DND-41 (cell line): ENCODE measurements around the gene SEC31B.

Experiments used
- ATAC-seq: fragments of 200-7000 bp; cut with Tn5 transposase; 3 replicates; pipeline ENCODE4 v1.9.1; 2021; ENCODE audit warnings: low read depth; ENCODE audit not compliant: insufficient read depth
- DNase-seq: peaks from one replicate; pipeline ENCODE4 v3.0.0-alpha.2; 2020
- H2AFZ ChIP-seq: 2 replicates; pipeline ENCODE4 v1.6.0; 2012; ENCODE audit warnings: low read depth, low read length
- H3K27ac ChIP-seq: 2 replicates; pipeline ENCODE4 v1.5.1; 2012; ENCODE audit warnings: low read length, inconsistent platforms
- H3K27me3 ChIP-seq: fragments of 200-600 bp; sonication (generic); 2 replicates; pipeline ENCODE4 v1.6.0; 2012; ENCODE audit warnings: low read length, mild to moderate bottlenecking, inconsistent platforms; ENCODE audit not compliant: insufficient read depth, poor library complexity
- H3K36me3 ChIP-seq: 2 replicates; pipeline ENCODE4 v1.5.1; 2012; ENCODE audit warnings: low read length, inconsistent platforms; ENCODE audit not compliant: insufficient read depth
- H3K4me1 ChIP-seq: 2 replicates; pipeline ENCODE4 v1.5.1; 2012; ENCODE audit warnings: mild to moderate bottlenecking, low read length; ENCODE audit not compliant: insufficient read depth
- H3K4me2 ChIP-seq: 2 replicates; pipeline ENCODE4 v1.6.0; 2012; ENCODE audit warnings: mild to moderate bottlenecking, moderate library complexity, low read length, inconsistent platforms; ENCODE audit not compliant: insufficient read depth
- H3K4me3 ChIP-seq, 2 experiments: fragments of 200-600 bp in 1 of 2; shearing (Covaris generic) in 1 of 2; 2 replicates each; pipeline ENCODE4 v1.5.1; 2012 to 2016; ENCODE audit warnings: inconsistent platforms in 2 of 2, low read length in 2 of 2, mild to moderate bottlenecking in 2 of 2, low read depth in 1 of 2, moderate library complexity in 1 of 2
- H3K79me2 ChIP-seq: 2 replicates; pipeline ENCODE4 v1.6.0; 2012; ENCODE audit warnings: low read length, inconsistent platforms; ENCODE audit not compliant: insufficient read depth
- H3K9ac ChIP-seq: 2 replicates; pipeline ENCODE4 v1.6.0; 2012; ENCODE audit warnings: low read depth, mild to moderate bottlenecking, inconsistent platforms, low read length, moderate library complexity
- H3K9me3 ChIP-seq: 2 replicates; pipeline ENCODE4 v1.5.1; 2012; ENCODE audit warnings: low read length, moderate library complexity, mild to moderate bottlenecking, inconsistent platforms; ENCODE audit not compliant: insufficient read depth, severe bottlenecking
- H4K20me1 ChIP-seq: 2 replicates; pipeline ENCODE4 v1.6.0; 2012; ENCODE audit warnings: low read length; ENCODE audit not compliant: insufficient read depth
- CTCF ChIP-seq: IDR thresholded peaks from 2 replicates; pipeline ENCODE4 v1.5.1; 2012; ENCODE audit warnings: borderline replicate concordance, low read length, moderate library complexity, mild to moderate bottlenecking; ENCODE audit not compliant: poor library complexity, severe bottlenecking; ENCODE audit errors: extremely low read depth
- EZH2 ChIP-seq: IDR thresholded peaks from 3 replicates; pipeline ENCODE4 v1.6.1; 2012; ENCODE audit warnings: borderline replicate concordance, low read depth, mild to moderate bottlenecking, moderate library complexity, low read length, inconsistent platforms; ENCODE audit not compliant: severe bottlenecking

Gene SEC31B

GRCh38 chr10:100481462-100482081, 38.1 kb downstream of the SEC31B start:
- Histone ChIP-seq H3K4me1 (peaks cover 27% of the 10 kb centered on the region), H3K79me2 (no peaks in the 10 kb centered on the region), H3K9ac (peak overlapping the region; percentile 52), H2AFZ (peak overlapping the region; percentile 75), H3K4me3 (peak overlapping the region; percentile 18 to 66; a peak in 3 of 4 replicates), H3K36me3 (peaks cover 20% of the 10 kb centered on the region; the same call in 1 of the 2 replicates), H3K27me3 (no peaks in the 10 kb centered on the region), H4K20me1 (no peaks in the 10 kb centered on the region), H3K27ac (peak overlapping the region; percentile 5; the same call in 1 of the 2 replicates), H3K9me3 (no peaks in the 10 kb centered on the region), H3K4me2 (peak overlapping the region; percentile 95)
- peak; percentile 93 for DNase-seq
- no peak for TF ChIP-seq EZH2
- peak; percentile 32 for TF ChIP-seq CTCF
- peak; percentile 93 for ATAC-seq

- Histone ChIP-seq H3K4me2 (no peak overlapping the region), H3K9me3 (no peaks in the 10 kb centered on the region), H3K4me3 (no peak overlapping the region), H3K27ac (no peak overlapping the region), H3K79me2 (no peaks in the 10 kb centered on the region), H4K20me1 (no peaks in the 10 kb centered on the region), H3K27me3 (no peaks in the 10 kb centered on the region), H3K9ac (no peak overlapping the region), H3K36me3 (peaks cover 10% of the 10 kb centered on the region; the same call in 1 of the 2 replicates), H2AFZ (no peak overlapping the region), H3K4me1 (peaks cover 27% of the 10 kb centered on the region)
- DNase-seq (no peak), ATAC-seq (no peak)
- TF ChIP-seq CTCF (no peak), EZH2 (no peak)
These were observed 39.7 kb downstream of the SEC31B start for GRCh38 chr10:100480002-100480401.

GRCh38 chr10:100479037-100479436, 40.6 kb downstream of the SEC31B start:
- Histone ChIP-seq H3K27ac (no peak overlapping the region), H3K79me2 (no peaks in the 10 kb centered on the region), H3K4me2 (no peak overlapping the region), H4K20me1 (no peaks in the 10 kb centered on the region), H3K4me1 (peaks cover 27% of the 10 kb centered on the region), H3K27me3 (no peaks in the 10 kb centered on the region), H2AFZ (no peak overlapping the region), H3K4me3 (no peak overlapping the region), H3K9me3 (no peaks in the 10 kb centered on the region), H3K9ac (no peak overlapping the region), H3K36me3 (no peaks in the 10 kb centered on the region)
- DNase-seq (no peak), ATAC-seq (no peak)
- no peak for TF ChIP-seq CTCF
- TF ChIP-seq EZH2: no peak
